K562 (cell line): Measurements from ENCODE around the gene RNF222. TPM values are rescaled to one million over a fixed set of nuclear protein-coding genes. Genes with fewer than 3 reads are reported as not detected.

Experiments used
- ARHGAP35 ChIP-seq: fragments of 450-650 bp; IDR thresholded peaks from 2 replicates; pipeline ENCODE4 v1.6.1; 2018; ENCODE audit not compliant: partially characterized antibody
- ATF1 ChIP-seq, 2 experiments: fragments of 450-650 bp in 1 of 2; IDR thresholded peaks; 2 replicates each; pipeline ENCODE4 v1.6.1; 2016; ENCODE audit warnings: missing compliant biosample characterization in 1 of 2, missing genetic modification characterization in 1 of 2
- C11orf30 ChIP-seq: fragments of 450-650 bp; IDR thresholded peaks from 2 replicates; pipeline ENCODE4 v1.6.1; 2016; ENCODE audit warnings: low read depth, mild to moderate bottlenecking
- CBX5 ChIP-seq: IDR thresholded peaks from 2 replicates; pipeline ENCODE4 v1.6.1; 2014; ENCODE audit warnings: low read depth, borderline replicate concordance
- ETV1 ChIP-seq: fragments of 450-650 bp; conservative IDR thresholded peaks from 2 replicates; pipeline ENCODE4 v1.6.1; 2016; ENCODE audit warnings: missing genetic modification characterization, control low read depth, low read depth, missing compliant biosample characterization
- FOXK1 ChIP-seq: sonication (generic); formaldehyde crosslinking; IDR thresholded peaks from 2 replicates; pipeline ENCODE4 v1.8.0; 2022; ENCODE audit warnings: missing genetic modification reagents, mild to moderate bottlenecking, borderline replicate concordance
- GATAD2B ChIP-seq: fragments of 450-650 bp; IDR thresholded peaks from 2 replicates; pipeline ENCODE4 v1.6.1; 2017; ENCODE audit warnings: mild to moderate bottlenecking, borderline replicate concordance
- GTF2E2 ChIP-seq: fragments of 200-800 bp; sonication (Bioruptor generic); IDR thresholded peaks from 2 replicates; pipeline ENCODE4 v1.6.1; 2016; ENCODE audit warnings: missing genetic modification characterization, missing compliant biosample characterization
- HOXB6 ChIP-seq: fragments of 250-450 bp; sonication (Bioruptor Pico); IDR thresholded peaks from 2 replicates; pipeline ENCODE4 v1.5.1; 2022; ENCODE audit warnings: mild to moderate bottlenecking, borderline replicate concordance
- PHB ChIP-seq: fragments of 250-450 bp; sonication (Bioruptor Pico); IDR thresholded peaks from 2 replicates; pipeline ENCODE4 v1.5.0; 2021
- RHOXF2B ChIP-seq: fragments of 250-450 bp; sonication (Bioruptor Pico); conservative IDR thresholded peaks from 2 replicates; pipeline ENCODE4 v1.5.1; 2021
- RNF2 ChIP-seq: sonication (generic); IDR thresholded peaks from 2 replicates; pipeline ENCODE4 v1.6.1; 2016
- SAFB ChIP-seq: fragments of 200-400 bp; formaldehyde crosslinking; IDR thresholded peaks from 2 replicates; pipeline ENCODE4 v1.6.1; 2017; ENCODE audit warnings: low read depth, low read length, borderline replicate concordance
- SIN3B ChIP-seq: fragments of 450-650 bp; IDR thresholded peaks from 2 replicates; pipeline ENCODE4 v1.6.1; 2017; ENCODE audit warnings: low read depth, mild to moderate bottlenecking, moderate library complexity
- U2AF1 ChIP-seq: fragments of 200-400 bp; formaldehyde crosslinking; optimal IDR thresholded peaks from 2 replicates; pipeline ENCODE3; 2017; ENCODE audit warnings: mild to moderate bottlenecking, low read depth, low read length, moderate library complexity
- YY1 ChIP-seq, 3 experiments: IDR thresholded peaks; 2 replicates each; pipeline ENCODE4 v1.6.1; 2011; ENCODE audit warnings: low read length in 2 of 3, mild to moderate bottlenecking in 2 of 3, moderate library complexity in 2 of 3, borderline replicate concordance in 1 of 3, control low read depth in 1 of 3, low read depth in 1 of 3; ENCODE audit not compliant: insufficient read depth in 3 of 3, insufficient replicate concordance in 2 of 3, control insufficient read depth in 1 of 3, insufficient read length in 1 of 3; ENCODE audit errors: extremely low read depth in 1 of 3
- ZBTB17 ChIP-seq: fragments of 450-650 bp; formaldehyde crosslinking; IDR thresholded peaks from 2 replicates; pipeline ENCODE4 v1.4.0; 2020; ENCODE audit warnings: mild to moderate bottlenecking
- ZNF699 ChIP-seq: fragments of 250-450 bp; sonication (Bioruptor Pico); IDR thresholded peaks from 2 replicates; pipeline ENCODE4 v1.8.0; 2021; ENCODE audit warnings: mild to moderate bottlenecking, moderate library complexity; ENCODE audit not compliant: insufficient replicate concordance
- polyA plus RNA-seq, 8 experiments: library from polyadenylated mRNA; depleted of rRNA in 4 of 8; stranded (reverse) in 5 of 8; unstranded in 3 of 8; fragments of >200 nt; fragmentation: Nextera tagmentation in 2 of 8; fragmentation: Illumina TruSeq in 1 of 8; extraction: Ambion mirVana in 2 of 8; extraction: Trizol in 1 of 8; gene quantifications; 2 replicates each; pipeline versions ENCODE4 v1.2.1 to v1.2.3, GENCODE V29; 2011 to 2014; ENCODE audit warnings: inconsistent platforms in 1 of 8, missing spikeins in 1 of 8
- total RNA-seq, 7 experiments: library from RNA; depleted of rRNA in 6 of 7; stranded (reverse); fragments of >200 nt in 6 of 7; fragmentation: Illumina TruSeq in 2 of 7; extraction: Trizol in 2 of 7; gene quantifications; 2 replicates each; pipeline versions ENCODE4 v1.2.1 to v1.2.3, GENCODE V29; 2011 to 2021; ENCODE audit warnings: low replicate concordance in 1 of 7
- TF ChIP-seq, protein P1 (sequence below): fragments of 250-450 bp; sonication (Bioruptor Pico); IDR thresholded peaks from 2 replicates; pipeline ENCODE4 v1.8.0; 2021; ENCODE audit warnings: borderline replicate concordance, mild to moderate bottlenecking, moderate library complexity; ENCODE audit not compliant: poor library complexity, severe bottlenecking
- TF ChIP-seq, protein P2 (sequence below): IDR thresholded peaks from 2 replicates; pipeline ENCODE4 v1.6.1; 2011; ENCODE audit warnings: borderline replicate concordance, low read depth, mild to moderate bottlenecking, moderate library complexity, low read length; ENCODE audit not compliant: insufficient read depth, poor library complexity, severe bottlenecking
- TF ChIP-seq, protein P3 (sequence below): IDR thresholded peaks from 2 replicates; pipeline ENCODE4 v1.6.1; 2011; ENCODE audit not compliant: insufficient read length; ENCODE audit errors: extremely low read depth
- TF ChIP-seq, protein P4 (sequence below), 2 experiments: fragments of 200-800 bp in 1 of 2; sonication (Bioruptor generic) in 1 of 2; sonication (generic) in 1 of 2; formaldehyde crosslinking in 1 of 2; IDR thresholded peaks in 1 of 2; conservative IDR thresholded peaks in 1 of 2; 2 replicates each; pipeline versions ENCODE4 v1.5.0 to v1.6.1; 2016 to 2020; ENCODE audit warnings: missing compliant biosample characterization in 1 of 2, missing genetic modification characterization in 1 of 2, missing genetic modification reagents in 1 of 2

The RNF222 gene
- total and polyA plus RNA-seq, 9 of the 15 experiments (the other 6 are each of a cell fraction or from before 2014, with no cell fraction given) = not detected

DNA sequence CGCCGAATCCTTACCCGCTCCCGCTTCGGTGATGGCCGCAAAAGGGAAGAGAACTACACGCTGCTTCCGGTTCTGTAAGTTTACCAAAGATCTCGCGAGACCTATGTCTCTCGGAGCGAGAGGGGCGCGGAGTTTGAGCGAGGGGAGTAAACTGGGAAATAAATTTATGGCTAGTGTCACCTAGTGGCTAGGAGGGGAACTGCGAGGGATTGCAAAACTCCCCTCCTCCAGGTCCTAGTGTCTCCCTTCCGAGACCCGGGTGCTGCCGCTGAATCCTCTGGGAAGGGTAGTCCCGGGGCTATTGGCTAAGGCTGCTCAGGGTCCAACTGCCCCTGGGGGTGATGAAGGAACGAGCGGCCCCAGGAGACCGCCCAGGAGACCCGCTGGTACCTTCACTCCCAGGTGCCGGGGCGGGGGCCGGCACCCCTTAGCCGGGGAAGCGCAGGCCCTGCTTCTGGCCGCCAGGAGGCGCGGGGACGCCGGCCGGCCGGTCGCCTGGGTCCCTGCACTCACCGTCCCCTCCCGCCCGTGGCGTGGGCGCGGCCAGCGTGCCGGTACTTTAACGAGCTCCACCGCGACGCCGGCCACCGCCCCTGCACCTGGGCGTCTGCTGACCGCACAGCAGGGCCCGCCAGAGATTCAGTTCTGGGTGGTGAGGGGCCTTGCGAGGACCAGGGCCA lies 14.3 kb downstream of the RNF222 start, which contains the start of gene RPL26 (continued):
- TF ChIP-seq ATF1 (CRISPR knock-in tag; IDR thresholded peaks at IDR 0.05) (no peak), ATF1 (tag; IDR thresholded peaks at IDR 0.05) (peak; percentile 68), SAFB (peak; percentile 85), GATAD2B (peak; percentile 95), RHOXF2B (CRISPR knock-in tag) (no peak), CBX5 (0 out of 2 replicates have a peak, but pooled peaks have one; percentile 6), ZBTB17 (CRISPR knock-in tag) (no peak), YY1 (IDR thresholded peaks at IDR 0.05; ENCODE audit: borderline replicate concordance in 1 of 3, control insufficient read depth in 1 of 3, extremely low read depth in 1 of 3, insufficient read depth in 3 of 3, insufficient read length in 1 of 3, insufficient replicate concordance in 2 of 3, low read depth in 1 of 3, low read length in 2 of 3) (peak; percentile 41 to 90 (median 82)), PHB (CRISPR knock-in tag) (no peak), GTF2E2 (peak; percentile 72; the same call in 1 of the 2 replicates), ETV1 (tag) (peak; percentile 82), RNF2 (0 out of 2 replicates have a peak, but pooled peaks have one; percentile 14), HOXB6 (no peak), ZNF699 (CRISPR knock-in tag) (no peak), FOXK1 (CRISPR knock-in tag) (no peak), C11orf30 (peak; percentile 68), ARHGAP35 (peak; percentile 88), SIN3B (0 out of 2 replicates have a peak, but pooled peaks have one; percentile 44), U2AF1 (peak; percentile 31)
- TF ChIP-seq, protein P1, sequence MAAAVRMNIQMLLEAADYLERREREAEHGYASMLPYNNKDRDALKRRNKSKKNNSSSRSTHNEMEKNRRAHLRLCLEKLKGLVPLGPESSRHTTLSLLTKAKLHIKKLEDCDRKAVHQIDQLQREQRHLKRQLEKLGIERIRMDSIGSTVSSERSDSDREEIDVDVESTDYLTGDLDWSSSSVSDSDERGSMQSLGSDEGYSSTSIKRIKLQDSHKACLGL (CRISPR knock-in tag) = peak; percentile 73
- TF ChIP-seq, protein P2, sequence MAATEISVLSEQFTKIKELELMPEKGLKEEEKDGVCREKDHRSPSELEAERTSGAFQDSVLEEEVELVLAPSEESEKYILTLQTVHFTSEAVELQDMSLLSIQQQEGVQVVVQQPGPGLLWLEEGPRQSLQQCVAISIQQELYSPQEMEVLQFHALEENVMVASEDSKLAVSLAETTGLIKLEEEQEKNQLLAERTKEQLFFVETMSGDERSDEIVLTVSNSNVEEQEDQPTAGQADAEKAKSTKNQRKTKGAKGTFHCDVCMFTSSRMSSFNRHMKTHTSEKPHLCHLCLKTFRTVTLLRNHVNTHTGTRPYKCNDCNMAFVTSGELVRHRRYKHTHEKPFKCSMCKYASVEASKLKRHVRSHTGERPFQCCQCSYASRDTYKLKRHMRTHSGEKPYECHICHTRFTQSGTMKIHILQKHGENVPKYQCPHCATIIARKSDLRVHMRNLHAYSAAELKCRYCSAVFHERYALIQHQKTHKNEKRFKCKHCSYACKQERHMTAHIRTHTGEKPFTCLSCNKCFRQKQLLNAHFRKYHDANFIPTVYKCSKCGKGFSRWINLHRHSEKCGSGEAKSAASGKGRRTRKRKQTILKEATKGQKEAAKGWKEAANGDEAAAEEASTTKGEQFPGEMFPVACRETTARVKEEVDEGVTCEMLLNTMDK = peak; percentile 60
- TF ChIP-seq, protein P3, sequence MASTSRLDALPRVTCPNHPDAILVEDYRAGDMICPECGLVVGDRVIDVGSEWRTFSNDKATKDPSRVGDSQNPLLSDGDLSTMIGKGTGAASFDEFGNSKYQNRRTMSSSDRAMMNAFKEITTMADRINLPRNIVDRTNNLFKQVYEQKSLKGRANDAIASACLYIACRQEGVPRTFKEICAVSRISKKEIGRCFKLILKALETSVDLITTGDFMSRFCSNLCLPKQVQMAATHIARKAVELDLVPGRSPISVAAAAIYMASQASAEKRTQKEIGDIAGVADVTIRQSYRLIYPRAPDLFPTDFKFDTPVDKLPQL = peak; percentile 74
- TF ChIP-seq, protein P4, sequence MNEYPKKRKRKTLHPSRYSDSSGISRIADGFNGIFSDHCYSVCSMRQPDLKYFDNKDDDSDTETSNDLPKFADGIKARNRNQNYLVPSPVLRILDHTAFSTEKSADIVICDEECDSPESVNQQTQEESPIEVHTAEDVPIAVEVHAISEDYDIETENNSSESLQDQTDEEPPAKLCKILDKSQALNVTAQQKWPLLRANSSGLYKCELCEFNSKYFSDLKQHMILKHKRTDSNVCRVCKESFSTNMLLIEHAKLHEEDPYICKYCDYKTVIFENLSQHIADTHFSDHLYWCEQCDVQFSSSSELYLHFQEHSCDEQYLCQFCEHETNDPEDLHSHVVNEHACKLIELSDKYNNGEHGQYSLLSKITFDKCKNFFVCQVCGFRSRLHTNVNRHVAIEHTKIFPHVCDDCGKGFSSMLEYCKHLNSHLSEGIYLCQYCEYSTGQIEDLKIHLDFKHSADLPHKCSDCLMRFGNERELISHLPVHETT (CRISPR knock-in tag; conservative IDR thresholded peaks at IDR 0.05 in 1 of 2, IDR thresholded peaks at IDR 0.05 in 1 of 2) = peak in 1 of 2 experiments; percentile 75; a peak in 2 of 4 replicates
